HCT116 (cell line): Measurements from ENCODE around the gene TEX22. TPM values are rescaled to one million over a fixed set of nuclear protein-coding genes. Genes with fewer than 3 reads are reported as not detected.

Experiments
- ATAC-seq: fragments of 200-7000 bp; cut with Tn5 transposase; 2 replicates; pipeline ENCODE4 v1.9.1; 2020; ENCODE audit warnings: mild to moderate bottlenecking, moderate library complexity
- BruUV-seq: library from RNA; stranded (reverse); fragments of 400-500 nt; replicated peaks from 2 replicates; lab custom pipeline; 2021; lab: Mats Ljungman, UMichigan
- CTCF ChIA-PET: fragments of 300-600 bp; sonication (Branson Sonifier 250); formaldehyde crosslinking; loops from one replicate; lab custom pipeline; 2021; ENCODE audit warnings: antibody characterized with exemption; lab: Charles Lee
- POLR2A ChIA-PET: fragments of 300-600, 350-600 bp; sonication (Branson Sonifier 250); formaldehyde crosslinking; loops from one replicate; lab custom pipeline; 2021; ENCODE audit warnings: antibody characterized with exemption; lab: Charles Lee
- RAD21 ChIA-PET, 2 experiments: fragments of 300-600 bp; sonication (Branson Sonifier 250); formaldehyde crosslinking; loops; one replicate each; lab custom pipeline; 2023; ENCODE audit warnings: low total read pairs in 2 of 2; ENCODE audit not compliant: uncharacterized antibody in 2 of 2, unreplicated experiment in 2 of 2, low non-redundant PET in 1 of 2; lab: Charles Lee
- DNase-seq: peaks from one replicate; pipeline ENCODE4 v3.0.0-alpha.2; 2010; ENCODE audit warnings: low read depth, low spot score
- H2AFZ ChIP-seq: fragments of 200-600 bp; shearing (Covaris generic), sonication (generic); 2 replicates; pipeline ENCODE4 v1.6.1; 2017; ENCODE audit warnings: low read depth, mixed run types, mixed read lengths, antibody characterized with exemption, low read length; ENCODE audit not compliant: poor library complexity, severe bottlenecking
- H3K27ac ChIP-seq: 2 replicates; pipeline ENCODE4 v1.5.1; 2012; ENCODE audit warnings: low read depth, low read length
- H3K27me3 ChIP-seq: fragments of 200-600 bp; sonication (generic); 2 replicates; pipeline ENCODE4 v1.6.1; 2016; ENCODE audit warnings: mixed run types, low read length, mixed read lengths; ENCODE audit not compliant: insufficient read depth
- H3K36me3 ChIP-seq, 2 experiments: fragments of 200-500 bp in 1 of 2; fragments of 200-600 bp in 1 of 2; sonication (Bioruptor generic) in 1 of 2; sonication (generic) in 1 of 2; 2 replicates each; pipeline versions ENCODE4 v1.5.1 to v1.6.1; 2014 to 2016; ENCODE audit warnings: low read length in 2 of 2, inconsistent platforms in 1 of 2, mixed read lengths in 1 of 2, mixed run types in 1 of 2; ENCODE audit not compliant: insufficient read depth in 2 of 2, control insufficient read depth in 1 of 2
- H3K4me1 ChIP-seq, 2 experiments: fragments of 200-600 bp in 1 of 2; sonication (generic) in 1 of 2; 2 replicates each; pipeline versions ENCODE4 v1.5.1 to v1.6.1; 2012 to 2017; ENCODE audit warnings: low read length in 2 of 2, inconsistent platforms in 1 of 2, mild to moderate bottlenecking in 1 of 2, mixed read lengths in 1 of 2, mixed run types in 1 of 2, moderate library complexity in 1 of 2; ENCODE audit not compliant: insufficient read depth in 2 of 2, control insufficient read depth in 1 of 2
- H3K4me2 ChIP-seq: fragments of 200-600 bp; sonication (generic); 2 replicates; pipeline ENCODE4 v1.6.1; 2017; ENCODE audit warnings: mixed run types, low read length, mixed read lengths
- H3K4me3 ChIP-seq, 2 experiments: fragments of 200-600 bp in 1 of 2; sonication (generic) in 1 of 2; replicated peaks in 1 of 2; 2 replicates each; pipeline ENCODE4 v1.5.1; 2011 to 2016; ENCODE audit warnings: low read length in 2 of 2, control low read depth in 1 of 2, low read depth in 1 of 2, mild to moderate bottlenecking in 1 of 2, mixed read lengths in 1 of 2, mixed run types in 1 of 2
- H3K79me2 ChIP-seq: fragments of 200-600 bp; sonication (generic); 2 replicates; pipeline ENCODE4 v1.6.1; 2017; ENCODE audit warnings: mild to moderate bottlenecking, mixed run types, low read length, moderate library complexity, mixed read lengths; ENCODE audit not compliant: insufficient read depth
- H3K9ac ChIP-seq: fragments of 200-600 bp; sonication (generic); 2 replicates; pipeline ENCODE4 v1.6.1; 2016; ENCODE audit warnings: low read length, mixed read lengths
- H3K9me2 ChIP-seq: fragments of 200-600 bp; sonication (generic), shearing (Covaris generic); 2 replicates; pipeline ENCODE4 v1.6.1; 2017; ENCODE audit warnings: mixed run types, mild to moderate bottlenecking, moderate library complexity; ENCODE audit not compliant: insufficient read depth
- H3K9me3 ChIP-seq, 2 experiments: fragments of 200-500 bp in 1 of 2; fragments of 200-600 bp in 1 of 2; sonication (Bioruptor generic) in 1 of 2; sonication (generic) in 1 of 2; 2 replicates each; pipeline ENCODE4 v1.6.1; 2014 to 2017; ENCODE audit warnings: low read length in 2 of 2, mixed read lengths in 2 of 2, inconsistent platforms in 1 of 2, low read depth in 1 of 2, mild to moderate bottlenecking in 1 of 2, mixed run types in 1 of 2, moderate library complexity in 1 of 2; ENCODE audit not compliant: control insufficient read depth in 1 of 2, insufficient read depth in 1 of 2
- H4K20me1 ChIP-seq: fragments of 200-600 bp; sonication (generic), shearing (Covaris generic); 2 replicates; pipeline ENCODE4 v1.6.1; 2017; ENCODE audit warnings: mixed run types, mild to moderate bottlenecking, moderate library complexity; ENCODE audit not compliant: insufficient read depth
- EZH2 ChIP-seq: fragments of 200-600 bp; sonication (generic); IDR thresholded peaks from 2 replicates; pipeline ENCODE4 v1.6.1; 2017; ENCODE audit warnings: antibody characterized with exemption, mixed run types
- EZH2phosphoT487 ChIP-seq: fragments of 200-600 bp; IDR thresholded peaks from 2 replicates; pipeline ENCODE4 v1.6.1; 2018; ENCODE audit warnings: antibody characterized with exemption, borderline replicate concordance
- FOSL1 ChIP-seq: IDR thresholded peaks from 2 replicates; pipeline ENCODE4 v1.6.1; 2012; ENCODE audit warnings: low read depth
- JUND ChIP-seq: IDR thresholded peaks from 2 replicates; pipeline ENCODE4 v1.6.1; 2012
- POLR2AphosphoS5 ChIP-seq: IDR thresholded peaks from 2 replicates; pipeline ENCODE4 v1.6.1; 2011; ENCODE audit warnings: mild to moderate bottlenecking, low read depth, low read length, moderate library complexity
- SIN3A ChIP-seq: IDR thresholded peaks from 2 replicates; pipeline ENCODE4 v1.6.1; 2012; ENCODE audit warnings: low read depth
- SP1 ChIP-seq: IDR thresholded peaks from 2 replicates; pipeline ENCODE4 v1.6.1; 2012; ENCODE audit warnings: low read depth
- intact Hi-C: fragments of 100-400 bp; cut with micrococcal nuclease; formaldehyde crosslinking; loops from 2 replicates; pipeline ENCODE4 v1.10.0; 2022
- total RNA-seq: library from RNA; stranded (reverse); gene quantifications from one replicate; pipeline ENCODE4 v1.2.1, GENCODE V29; 2021; ENCODE audit not compliant: unreplicated experiment
- TF ChIP-seq, protein P1 (sequence below): IDR thresholded peaks from 2 replicates; pipeline ENCODE4 v1.6.1; 2012
- TF ChIP-seq, protein P2 (sequence below), 3 experiments: fragments of 200-600 bp in 1 of 3; sonication (generic) in 1 of 3; IDR thresholded peaks in 2 of 3; conservative IDR thresholded peaks in 1 of 3; 2 replicates each; pipeline ENCODE4 v1.5.1; 2012 to 2017; ENCODE audit warnings: low read depth in 2 of 3, low read length in 2 of 3, antibody characterized with exemption in 1 of 3, borderline replicate concordance in 1 of 3, control low read depth in 1 of 3, mild to moderate bottlenecking in 1 of 3, mixed read lengths in 1 of 3, mixed run types in 1 of 3, moderate library complexity in 1 of 3; ENCODE audit not compliant: insufficient read depth in 1 of 3

The TEX22 gene
- total RNA-seq, 1 experiment from 2014 or later = 3.8 TPM

DNA sequence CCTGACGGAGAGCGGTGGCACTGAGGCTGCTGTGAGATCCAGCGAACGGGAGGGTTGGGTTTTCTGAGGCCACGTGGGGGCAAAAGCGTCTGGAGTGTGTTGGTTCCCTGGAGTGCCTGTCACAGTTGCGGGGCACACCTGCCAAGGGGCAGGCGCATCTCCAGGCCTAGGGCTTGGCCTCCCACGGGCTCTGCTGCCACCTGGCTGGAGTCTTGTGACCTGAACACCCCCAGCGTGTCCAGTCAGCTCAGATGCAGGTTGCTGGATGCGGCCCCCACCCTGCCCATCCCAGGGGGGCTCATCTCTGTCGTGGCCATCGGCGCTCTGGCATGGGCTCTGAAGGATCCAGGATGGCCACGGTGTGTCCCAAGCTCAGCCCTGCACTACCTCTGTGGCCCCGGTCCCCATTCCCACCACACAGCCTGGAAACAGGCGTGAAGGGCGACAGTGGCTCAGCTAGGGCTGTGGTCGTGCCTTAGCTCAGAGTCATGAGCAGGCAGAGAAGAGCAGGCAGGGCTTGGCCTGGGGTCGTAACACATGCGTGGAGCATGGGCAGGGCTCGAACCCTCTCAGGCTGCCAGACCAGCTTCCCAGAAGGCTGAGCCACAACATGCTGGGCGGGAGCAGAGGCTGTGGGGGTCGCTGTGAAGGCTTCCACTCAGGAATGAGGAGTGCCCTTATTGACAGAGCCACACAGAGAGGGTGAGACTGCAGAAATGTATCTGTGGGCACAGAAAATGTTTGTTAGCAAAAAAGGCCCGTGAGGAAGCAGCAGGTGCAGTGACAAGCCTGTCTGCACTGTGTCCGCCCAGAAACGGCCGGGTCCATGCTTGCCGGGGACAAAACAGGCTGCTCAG is 52.8 kb downstream of the TEX22 start:
- POLR2A ChIA-PET = no interaction called here
- no peaks in the 10 kb centered on the region for H3K27me3 ChIP-seq
- H4K20me1 ChIP-seq = no peaks in the 10 kb centered on the region
- CTCF ChIA-PET = interaction anchor here (0.6 kb wide), 1 partner anchor 39 kb away, joined by 3 read pairs; no protein-coding TSS in a partner anchor
- H2AFZ ChIP-seq = no peak overlapping the region
- no peaks in the 10 kb centered on the region for H3K9me2 ChIP-seq
- peaks cover 11 to 22% of the 10 kb centered on the region in 2 experiments; a peak in 3 of 4 replicates for H3K36me3 ChIP-seq
- no peak overlapping the region for H3K9ac ChIP-seq
- ATAC-seq = no peak
- RAD21 ChIA-PET = no interaction called here
- no peaks in the 10 kb centered on the region for H3K9me3 ChIP-seq
- TF ChIP-seq JUND = no peak
- TF ChIP-seq EZH2phosphoT487 = no peak
- no peak for TF ChIP-seq SIN3A
- no peak for TF ChIP-seq SP1
- TF ChIP-seq, protein P1, sequence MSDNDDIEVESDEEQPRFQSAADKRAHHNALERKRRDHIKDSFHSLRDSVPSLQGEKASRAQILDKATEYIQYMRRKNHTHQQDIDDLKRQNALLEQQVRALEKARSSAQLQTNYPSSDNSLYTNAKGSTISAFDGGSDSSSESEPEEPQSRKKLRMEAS = no peak
- TF ChIP-seq POLR2AphosphoS5 = no peak
- no peak for TF ChIP-seq EZH2
- TF ChIP-seq FOSL1 = no peak
- TF ChIP-seq, protein P2, sequence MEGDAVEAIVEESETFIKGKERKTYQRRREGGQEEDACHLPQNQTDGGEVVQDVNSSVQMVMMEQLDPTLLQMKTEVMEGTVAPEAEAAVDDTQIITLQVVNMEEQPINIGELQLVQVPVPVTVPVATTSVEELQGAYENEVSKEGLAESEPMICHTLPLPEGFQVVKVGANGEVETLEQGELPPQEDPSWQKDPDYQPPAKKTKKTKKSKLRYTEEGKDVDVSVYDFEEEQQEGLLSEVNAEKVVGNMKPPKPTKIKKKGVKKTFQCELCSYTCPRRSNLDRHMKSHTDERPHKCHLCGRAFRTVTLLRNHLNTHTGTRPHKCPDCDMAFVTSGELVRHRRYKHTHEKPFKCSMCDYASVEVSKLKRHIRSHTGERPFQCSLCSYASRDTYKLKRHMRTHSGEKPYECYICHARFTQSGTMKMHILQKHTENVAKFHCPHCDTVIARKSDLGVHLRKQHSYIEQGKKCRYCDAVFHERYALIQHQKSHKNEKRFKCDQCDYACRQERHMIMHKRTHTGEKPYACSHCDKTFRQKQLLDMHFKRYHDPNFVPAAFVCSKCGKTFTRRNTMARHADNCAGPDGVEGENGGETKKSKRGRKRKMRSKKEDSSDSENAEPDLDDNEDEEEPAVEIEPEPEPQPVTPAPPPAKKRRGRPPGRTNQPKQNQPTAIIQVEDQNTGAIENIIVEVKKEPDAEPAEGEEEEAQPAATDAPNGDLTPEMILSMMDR (IDR thresholded peaks at IDR 0.05 in 2 of 3, conservative IDR thresholded peaks at IDR 0.05 in 1 of 3; ENCODE audit: borderline replicate concordance in 1 of 3, insufficient read depth in 1 of 3, low read depth in 2 of 3, low read length in 2 of 3) = no peak
- intact Hi-C loops = no loop called here
- H3K4me3 ChIP-seq = no peak overlapping the region
- no peak overlapping the region for H3K27ac ChIP-seq
- no peaks in the 10 kb centered on the region for H3K4me1 ChIP-seq
- no peak overlapping the region for H3K4me2 ChIP-seq
- BruUV-seq = TSS peak; percentile 9
- H3K79me2 ChIP-seq = peaks cover 20% of the 10 kb centered on the region; the same call in 1 of the 2 replicates
- no peak for DNase-seq
